Keratinocyte (primary cell): ENCODE results near the gene HSP90AA1. TPM values are rescaled to one million over a fixed set of nuclear protein-coding genes. Genes with fewer than 3 reads are reported as not detected.

Experiments
- DNase-seq: peaks from one replicate; pipeline ENCODE4 v3.0.0-alpha.2; 2011; ENCODE audit warnings: low read depth, missing footprints, low spot score
- FAIRE-seq: peaks from 2 replicates; lab custom pipeline; 2011; peaks lifted over from hg19 to GRCh38; lab: Jason Lieb, UNC
- H2AFZ ChIP-seq: 2 replicates; pipeline ENCODE4 v1.6.0; 2012; ENCODE audit warnings: low read length, control low read depth, inconsistent platforms; ENCODE audit not compliant: control insufficient read depth
- H3K27ac ChIP-seq: 2 replicates; pipeline ENCODE4 v1.5.1; 2011; ENCODE audit warnings: low read length; ENCODE audit not compliant: control insufficient read depth, insufficient read depth
- H3K27me3 ChIP-seq: 3 replicates; pipeline ENCODE4 v1.6.0; 2011; ENCODE audit warnings: low read length; ENCODE audit not compliant: control insufficient read depth, insufficient read depth; ENCODE audit errors: extremely low read depth
- H3K36me3 ChIP-seq, 2 experiments: 2 replicates in 1 of 2; 3 replicates in 1 of 2; pipeline ENCODE4 v1.5.1; 2011; ENCODE audit warnings: low read length in 2 of 2, mild to moderate bottlenecking in 1 of 2; ENCODE audit not compliant: control insufficient read depth in 2 of 2, insufficient read depth in 2 of 2; ENCODE audit errors: extremely low read depth in 1 of 2
- H3K4me1 ChIP-seq: 3 replicates; pipeline ENCODE4 v1.5.1; 2011; ENCODE audit warnings: low read length; ENCODE audit not compliant: control insufficient read depth, insufficient read depth; ENCODE audit errors: extremely low read depth
- H3K4me2 ChIP-seq: 3 replicates; pipeline ENCODE4 v1.6.0; 2011; ENCODE audit warnings: low read depth, low read length; ENCODE audit not compliant: control insufficient read depth, insufficient read depth; ENCODE audit errors: extremely low read depth
- H3K4me3 ChIP-seq, 3 experiments: fragments of 200-600 bp in 1 of 3; sonication (generic) in 1 of 3; 2 replicates in 2 of 3; 3 replicates in 1 of 3; pipeline ENCODE4 v1.5.1; 2011 to 2016; ENCODE audit warnings: low read length in 3 of 3, mild to moderate bottlenecking in 3 of 3, control low read depth in 2 of 3, inconsistent platforms in 1 of 3, low read depth in 1 of 3, mixed read lengths in 1 of 3, mixed run types in 1 of 3, moderate library complexity in 1 of 3; ENCODE audit not compliant: control insufficient read depth in 2 of 3, insufficient read depth in 2 of 3; ENCODE audit errors: extremely low read depth in 1 of 3
- H3K79me2 ChIP-seq: 2 replicates; pipeline ENCODE4 v1.6.0; 2012; ENCODE audit warnings: low read length; ENCODE audit not compliant: control insufficient read depth, insufficient read depth
- H3K9ac ChIP-seq: 3 replicates; pipeline ENCODE4 v1.6.0; 2011; ENCODE audit warnings: low read length; ENCODE audit not compliant: control insufficient read depth, insufficient read depth; ENCODE audit errors: extremely low read depth
- H3K9me1 ChIP-seq: 3 replicates; pipeline ENCODE4 v1.6.0; 2011; ENCODE audit warnings: low read length; ENCODE audit not compliant: control insufficient read depth, insufficient read depth; ENCODE audit errors: extremely low read depth
- H3K9me3 ChIP-seq: 2 replicates; pipeline ENCODE4 v1.5.1; 2012; ENCODE audit warnings: low read depth, low read length; ENCODE audit not compliant: control insufficient read depth
- H4K20me1 ChIP-seq: 3 replicates; pipeline ENCODE4 v1.6.0; 2011; ENCODE audit warnings: low read length; ENCODE audit not compliant: control insufficient read depth, insufficient read depth; ENCODE audit errors: extremely low read depth
- CTCF ChIP-seq, 3 experiments: IDR thresholded peaks in 1 of 3; conservative IDR thresholded peaks in 1 of 3; optimal IDR thresholded peaks in 1 of 3; 2 replicates in 2 of 3; 3 replicates in 1 of 3; pipeline versions ENCODE3 to v1.5.1; 2011; ENCODE audit warnings: low read length in 3 of 3, mild to moderate bottlenecking in 3 of 3, moderate library complexity in 2 of 3, control low read depth in 1 of 3, inconsistent platforms in 1 of 3; ENCODE audit not compliant: insufficient read depth in 2 of 3; ENCODE audit errors: extremely low read depth in 1 of 3
- EZH2 ChIP-seq: IDR thresholded peaks from one replicate; pipeline ENCODE4 v1.6.1; 2012; ENCODE audit warnings: inconsistent platforms, mild to moderate bottlenecking, low read length, moderate library complexity
- dilution Hi-C: fragments of 300-500 bp; cut with MboI; formaldehyde crosslinking; loops from one replicate; pipeline ENCODE4 v1.7.0; 2020; ENCODE audit warnings: low sequenced_read_pairs; ENCODE audit not compliant: extremely low pct_ligation_motif_present
- polyA plus RNA-seq, 5 experiments: library from polyadenylated mRNA; depleted of rRNA in 3 of 5; stranded (reverse) in 3 of 5; stranded (forward) in 1 of 5; unstranded in 1 of 5; fragments of >200 nt; gene quantifications; 1 replicate in 1 of 5; 2 replicates in 3 of 5; 3 replicates in 1 of 5; pipeline versions ENCODE4 v1.2.1 to v1.2.3, GENCODE V29; 2011 to 2012; ENCODE audit warnings: missing spikeins in 2 of 5, low read depth in 1 of 5, low replicate concordance in 1 of 5

Gene HSP90AA1
- polyA plus RNA-seq, 1 donor (not counting 4 experiments of a cell fraction or from before 2014, with no cell fraction given) = 898 TPM

GRCh38 chr14:102095231-102095870 lies 8.5 kb upstream of the HSP90AA1 start:
- DNase-seq = no peak
- H3K79me2 ChIP-seq = no peaks in the 10 kb centered on the region
- no peaks in the 10 kb centered on the region for H3K27me3 ChIP-seq
- dilution Hi-C loops = no loop called here
- H3K9ac ChIP-seq = no peak overlapping the region
- H2AFZ ChIP-seq = no peak overlapping the region
- H3K9me1 ChIP-seq = no peaks in the 10 kb centered on the region
- no peak overlapping the region for H3K4me2 ChIP-seq
- no peak overlapping the region for H3K4me3 ChIP-seq
- H3K4me1 ChIP-seq = peaks cover 14% of the 10 kb centered on the region
- peaks cover 0 to 2% of the 10 kb centered on the region in 2 experiments for H3K36me3 ChIP-seq
- no peak for FAIRE-seq
- H3K9me3 ChIP-seq = no peaks in the 10 kb centered on the region
- TF ChIP-seq CTCF (optimal IDR thresholded peaks at IDR 0.05 in 1 of 3, IDR thresholded peaks at IDR 0.05 in 1 of 3, conservative IDR thresholded peaks at IDR 0.05 in 1 of 3; ENCODE audit: extremely low read depth in 1 of 3, insufficient read depth in 2 of 3, low read length in 3 of 3) (no peak), EZH2 (no peak)
- no peaks in the 10 kb centered on the region for H4K20me1 ChIP-seq
- no peak overlapping the region for H3K27ac ChIP-seq

GRCh38 chr14:102094101-102094500 lies 7.3 kb upstream of the HSP90AA1 start:
- no peak for FAIRE-seq
- Histone ChIP-seq H3K27ac (no peak overlapping the region), H3K4me3 (no peak overlapping the region), H3K9me1 (no peaks in the 10 kb centered on the region), H3K27me3 (no peaks in the 10 kb centered on the region), H3K4me2 (no peak overlapping the region), H4K20me1 (no peaks in the 10 kb centered on the region), H3K9me3 (no peaks in the 10 kb centered on the region), H3K79me2 (no peaks in the 10 kb centered on the region), H3K36me3 (no peaks in the 10 kb centered on the region), H3K4me1 (peaks cover 14% of the 10 kb centered on the region), H3K9ac (no peak overlapping the region), H2AFZ (no peak overlapping the region)
- dilution Hi-C loops = no loop called here
- TF ChIP-seq EZH2 = no peak
- no peak for TF ChIP-seq CTCF (optimal IDR thresholded peaks at IDR 0.05 in 1 of 3, IDR thresholded peaks at IDR 0.05 in 1 of 3, conservative IDR thresholded peaks at IDR 0.05 in 1 of 3; ENCODE audit: extremely low read depth in 1 of 3, insufficient read depth in 2 of 3, low read length in 3 of 3)
- DNase-seq = no peak
